ENCODE data around the gene ZRANB2. TPM values are rescaled to one million over a fixed set of nuclear protein-coding genes. Genes with fewer than 3 reads are reported as not detected.

ZRANB2 gene
- polyA plus RNA-seq, 1 donor (not counting 4 experiments of a cell fraction or from before 2014, with no cell fraction given) = 92.3 TPM

- Histone ChIP-seq H3K9me1 (ENCODE audit: control insufficient read depth, extremely low read depth, insufficient read depth, low read length) (no peaks in the 10 kb centered on the region), H3K4me1 (ENCODE audit: control insufficient read depth, extremely low read depth, insufficient read depth, low read length) (no peaks in the 10 kb centered on the region), H4K20me1 (ENCODE audit: control insufficient read depth, extremely low read depth, insufficient read depth, low read length) (peaks cover 2% of the 10 kb centered on the region), H2AFZ (ENCODE audit: control insufficient read depth, low read length) (no peak overlapping the region), H3K4me2 (ENCODE audit: control insufficient read depth, extremely low read depth, insufficient read depth, low read depth, low read length) (no peak overlapping the region), H3K36me3 (ENCODE audit: control insufficient read depth in 2 of 2, extremely low read depth in 1 of 2, insufficient read depth in 2 of 2, low read length in 2 of 2) (no peaks in the 10 kb centered on the region), H3K79me2 (ENCODE audit: control insufficient read depth, insufficient read depth, low read length) (no peaks in the 10 kb centered on the region), H3K27ac (ENCODE audit: control insufficient read depth, insufficient read depth, low read length) (no peak overlapping the region), H3K9me3 (ENCODE audit: control insufficient read depth, low read depth, low read length) (no peaks in the 10 kb centered on the region), H3K27me3 (ENCODE audit: control insufficient read depth, extremely low read depth, insufficient read depth, low read length) (peaks cover 13% of the 10 kb centered on the region), H3K4me3 (ENCODE audit: control insufficient read depth in 2 of 3, extremely low read depth in 1 of 3, insufficient read depth in 2 of 3, low read depth in 1 of 3, low read length in 3 of 3) (no peak overlapping the region), H3K9ac (ENCODE audit: control insufficient read depth, extremely low read depth, insufficient read depth, low read length) (no peak overlapping the region)
- DNase-seq (ENCODE audit: low read depth, low spot score) (no peak), FAIRE-seq (no peak)
- dilution Hi-C loops (cut with MboI; ENCODE audit: extremely low pct_ligation_motif_present, low sequenced_read_pairs) = no loop called here
- TF ChIP-seq CTCF (optimal IDR thresholded peaks at IDR 0.05 in 1 of 3, IDR thresholded peaks at IDR 0.05 in 1 of 3, conservative IDR thresholded peaks at IDR 0.05 in 1 of 3; ENCODE audit: extremely low read depth in 1 of 3, insufficient read depth in 2 of 3, low read length in 3 of 3) = no peak
These were observed 39.0 kb downstream of the ZRANB2 start for GRCh38 chr1:71041806-71042205.

- no peak overlapping the region for H3K27ac ChIP-seq (ENCODE audit: control insufficient read depth, insufficient read depth, low read length)
- no peaks in the 10 kb centered on the region for H4K20me1 ChIP-seq (ENCODE audit: control insufficient read depth, extremely low read depth, insufficient read depth, low read length)
- H3K4me1 ChIP-seq (ENCODE audit: control insufficient read depth, extremely low read depth, insufficient read depth, low read length) = no peaks in the 10 kb centered on the region
- FAIRE-seq (no peak), DNase-seq (ENCODE audit: low read depth, low spot score) (no peak)
- H3K79me2 ChIP-seq (ENCODE audit: control insufficient read depth, insufficient read depth, low read length) = no peaks in the 10 kb centered on the region
- no peaks in the 10 kb centered on the region for H3K9me1 ChIP-seq (ENCODE audit: control insufficient read depth, extremely low read depth, insufficient read depth, low read length)
- H3K27me3 ChIP-seq (ENCODE audit: control insufficient read depth, extremely low read depth, insufficient read depth, low read length) = no peaks in the 10 kb centered on the region
- no peak overlapping the region for H3K4me3 ChIP-seq (ENCODE audit: control insufficient read depth in 2 of 3, extremely low read depth in 1 of 3, insufficient read depth in 2 of 3, low read depth in 1 of 3, low read length in 3 of 3)
- H3K36me3 ChIP-seq (ENCODE audit: control insufficient read depth in 2 of 2, extremely low read depth in 1 of 2, insufficient read depth in 2 of 2, low read length in 2 of 2) = no peaks in the 10 kb centered on the region
- H2AFZ ChIP-seq (ENCODE audit: control insufficient read depth, low read length) = no peak overlapping the region
- dilution Hi-C loops (cut with MboI; ENCODE audit: extremely low pct_ligation_motif_present, low sequenced_read_pairs) = no loop called here
- H3K9me3 ChIP-seq (ENCODE audit: control insufficient read depth, low read depth, low read length) = no peaks in the 10 kb centered on the region
- H3K4me2 ChIP-seq (ENCODE audit: control insufficient read depth, extremely low read depth, insufficient read depth, low read depth, low read length) = no peak overlapping the region
- no peak overlapping the region for H3K9ac ChIP-seq (ENCODE audit: control insufficient read depth, extremely low read depth, insufficient read depth, low read length)
- no peak for TF ChIP-seq EZH2 (IDR thresholded peaks at IDR 0.05; ENCODE audit: low read length)
- TF ChIP-seq CTCF (optimal IDR thresholded peaks at IDR 0.05 in 1 of 3, IDR thresholded peaks at IDR 0.05 in 1 of 3, conservative IDR thresholded peaks at IDR 0.05 in 1 of 3; ENCODE audit: extremely low read depth in 1 of 3, insufficient read depth in 2 of 3, low read length in 3 of 3) = no peak
These were observed 41.1 kb downstream of the ZRANB2 start for GRCh38 chr1:71039661-71040262.
